ENCODE data around the gene TGFB3.

GRCh38 chr14:76007852-76008251 lies 26.1 kb upstream of the TGFB3 start:
- TF ChIP-seq CTCF (IDR thresholded peaks at IDR 0.05) (no peak), POLR2A (IDR thresholded peaks at IDR 0.05) (no peak)

Measured in esophagus squamous epithelium (tissue), 4 donors.